ENCODE data around the gene TSC1.

DNA sequence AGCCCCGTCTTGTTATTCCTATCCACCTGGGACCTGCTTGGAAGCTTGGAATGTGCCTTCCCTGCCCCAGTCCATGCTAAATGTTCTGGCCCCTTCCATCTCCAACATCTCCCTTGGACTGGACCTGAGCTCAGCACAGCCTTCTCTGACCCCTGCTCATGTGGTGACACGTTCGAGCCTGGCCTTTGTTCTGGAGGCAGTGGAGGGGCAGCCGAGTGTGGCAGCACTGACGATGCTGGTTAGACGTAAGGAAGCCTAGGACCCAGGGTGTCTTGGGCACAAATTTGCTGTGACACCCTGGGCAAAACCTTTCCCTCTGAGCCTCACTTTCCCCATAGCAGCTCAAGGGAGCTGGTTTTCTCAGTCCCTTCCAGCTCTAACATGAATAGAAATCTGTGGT is 61.8 kb downstream of the TSC1 start:
- TF ChIP-seq EP300 (IDR thresholded peaks at IDR 0.05), result no peak
- TF ChIP-seq, protein P1, sequence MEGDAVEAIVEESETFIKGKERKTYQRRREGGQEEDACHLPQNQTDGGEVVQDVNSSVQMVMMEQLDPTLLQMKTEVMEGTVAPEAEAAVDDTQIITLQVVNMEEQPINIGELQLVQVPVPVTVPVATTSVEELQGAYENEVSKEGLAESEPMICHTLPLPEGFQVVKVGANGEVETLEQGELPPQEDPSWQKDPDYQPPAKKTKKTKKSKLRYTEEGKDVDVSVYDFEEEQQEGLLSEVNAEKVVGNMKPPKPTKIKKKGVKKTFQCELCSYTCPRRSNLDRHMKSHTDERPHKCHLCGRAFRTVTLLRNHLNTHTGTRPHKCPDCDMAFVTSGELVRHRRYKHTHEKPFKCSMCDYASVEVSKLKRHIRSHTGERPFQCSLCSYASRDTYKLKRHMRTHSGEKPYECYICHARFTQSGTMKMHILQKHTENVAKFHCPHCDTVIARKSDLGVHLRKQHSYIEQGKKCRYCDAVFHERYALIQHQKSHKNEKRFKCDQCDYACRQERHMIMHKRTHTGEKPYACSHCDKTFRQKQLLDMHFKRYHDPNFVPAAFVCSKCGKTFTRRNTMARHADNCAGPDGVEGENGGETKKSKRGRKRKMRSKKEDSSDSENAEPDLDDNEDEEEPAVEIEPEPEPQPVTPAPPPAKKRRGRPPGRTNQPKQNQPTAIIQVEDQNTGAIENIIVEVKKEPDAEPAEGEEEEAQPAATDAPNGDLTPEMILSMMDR (IDR thresholded peaks at IDR 0.05), result no peak
- TF ChIP-seq POLR2A (IDR thresholded peaks at IDR 0.05), result no peak
